ENCODE measurements around the gene SPOCK1. TPM values are rescaled to one million over a fixed set of nuclear protein-coding genes. Genes with fewer than 3 reads are reported as not detected.

Gene SPOCK1
- total and polyA plus RNA-seq, 2 donors (not counting 3 experiments of a cell fraction or from before 2014, with no cell fraction given): 144 to 280 TPM

DNA sequence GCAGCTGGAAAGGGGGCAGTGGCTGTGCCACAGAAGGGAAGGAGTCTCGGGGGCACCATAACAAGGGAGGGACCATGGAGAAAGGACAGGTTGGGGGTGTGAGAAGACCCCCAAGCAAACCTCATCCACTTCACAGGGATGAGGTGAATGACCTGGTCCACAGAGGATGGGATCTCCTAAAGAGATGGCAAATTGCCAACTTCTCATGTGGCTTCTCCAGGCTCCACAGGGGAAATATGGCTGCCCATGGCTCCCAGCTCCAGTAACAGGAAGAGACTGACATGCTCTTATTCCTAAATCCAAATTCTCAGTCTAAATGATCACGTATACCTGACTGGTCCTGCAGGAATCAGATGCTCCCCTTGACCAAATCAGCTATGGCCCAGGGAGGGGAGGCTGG lies 340.4 kb downstream of the SPOCK1 start:
- POLR2A ChIA-PET: no interaction called here
- no peaks in the 10 kb centered on the region for H3K36me3 ChIP-seq (ENCODE audit: control insufficient read depth in 2 of 2, extremely low read depth in 1 of 2, insufficient read depth in 2 of 2, low read length in 2 of 2)
- intact Hi-C loops (cut with micrococcal nuclease) (no loop called here), dilution Hi-C loops (cut with MboI; ENCODE audit: extremely low pct_ligation_motif_present, low sequenced_read_pairs) (no loop called here)
- H2AFZ ChIP-seq (ENCODE audit: low read depth, low read length): no peak overlapping the region
- H3K27ac ChIP-seq (ENCODE audit: insufficient read depth, low read depth, low read length): no peak overlapping the region
- H3K9me1 ChIP-seq (replicated peaks; ENCODE audit: control insufficient read depth, extremely low read depth, insufficient read depth, low read length): no peaks in the 10 kb centered on the region
- TF ChIP-seq, protein P1, sequence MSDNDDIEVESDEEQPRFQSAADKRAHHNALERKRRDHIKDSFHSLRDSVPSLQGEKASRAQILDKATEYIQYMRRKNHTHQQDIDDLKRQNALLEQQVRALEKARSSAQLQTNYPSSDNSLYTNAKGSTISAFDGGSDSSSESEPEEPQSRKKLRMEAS (IDR thresholded peaks at IDR 0.05; ENCODE audit: insufficient read depth, insufficient read length): no peak
- TF ChIP-seq GATA2 (IDR thresholded peaks at IDR 0.05; ENCODE audit: insufficient read depth, insufficient read length, low read depth, low read length) (no peak), MYC (IDR thresholded peaks at IDR 0.05; ENCODE audit: low read depth, low read length) (no peak), EZH2 (IDR thresholded peaks at IDR 0.05; ENCODE audit: borderline replicate concordance, low read depth, low read length, severe bottlenecking) (no peak), FOS (IDR thresholded peaks at IDR 0.05; ENCODE audit: borderline replicate concordance, insufficient read depth, low read length) (no peak), POLR2AphosphoS5 (IDR thresholded peaks at IDR 0.05; ENCODE audit: insufficient read depth, low read depth, low read length) (no peak)
- TF ChIP-seq, protein P2, sequence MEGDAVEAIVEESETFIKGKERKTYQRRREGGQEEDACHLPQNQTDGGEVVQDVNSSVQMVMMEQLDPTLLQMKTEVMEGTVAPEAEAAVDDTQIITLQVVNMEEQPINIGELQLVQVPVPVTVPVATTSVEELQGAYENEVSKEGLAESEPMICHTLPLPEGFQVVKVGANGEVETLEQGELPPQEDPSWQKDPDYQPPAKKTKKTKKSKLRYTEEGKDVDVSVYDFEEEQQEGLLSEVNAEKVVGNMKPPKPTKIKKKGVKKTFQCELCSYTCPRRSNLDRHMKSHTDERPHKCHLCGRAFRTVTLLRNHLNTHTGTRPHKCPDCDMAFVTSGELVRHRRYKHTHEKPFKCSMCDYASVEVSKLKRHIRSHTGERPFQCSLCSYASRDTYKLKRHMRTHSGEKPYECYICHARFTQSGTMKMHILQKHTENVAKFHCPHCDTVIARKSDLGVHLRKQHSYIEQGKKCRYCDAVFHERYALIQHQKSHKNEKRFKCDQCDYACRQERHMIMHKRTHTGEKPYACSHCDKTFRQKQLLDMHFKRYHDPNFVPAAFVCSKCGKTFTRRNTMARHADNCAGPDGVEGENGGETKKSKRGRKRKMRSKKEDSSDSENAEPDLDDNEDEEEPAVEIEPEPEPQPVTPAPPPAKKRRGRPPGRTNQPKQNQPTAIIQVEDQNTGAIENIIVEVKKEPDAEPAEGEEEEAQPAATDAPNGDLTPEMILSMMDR (IDR thresholded peaks at IDR 0.05; ENCODE audit: extremely low read depth in 1 of 2, insufficient read depth in 1 of 2, low read depth in 1 of 2, low read length in 2 of 2): no peak
- H3K4me1 ChIP-seq (ENCODE audit: control insufficient read depth, extremely low read depth, insufficient read depth, low read length): no peaks in the 10 kb centered on the region
- BruUV-seq (replicated peaks): no TSS peak
- no peaks in the 10 kb centered on the region for H4K20me1 ChIP-seq (replicated peaks; ENCODE audit: control insufficient read depth, extremely low read depth, insufficient read depth, low read length)
- no peak overlapping the region for H3K9ac ChIP-seq (replicated peaks; ENCODE audit: extremely low read depth, insufficient read depth, low read length)
- no peaks in the 10 kb centered on the region for H3K27me3 ChIP-seq (ENCODE audit: control insufficient read depth in 2 of 2, insufficient read depth in 2 of 2, low read length in 2 of 2)
- no peaks in the 10 kb centered on the region for H3K9me3 ChIP-seq (replicated peaks; ENCODE audit: control insufficient read depth, insufficient read depth, low read length)
- H3K4me2 ChIP-seq (ENCODE audit: insufficient read depth, low read length): no peak overlapping the region
- no peak for FAIRE-seq
- H3K4me3 ChIP-seq (replicated peaks in 1 of 3; ENCODE audit: insufficient read depth in 1 of 3, low read depth in 1 of 3, low read length in 3 of 3): no peak overlapping the region
- H3K79me2 ChIP-seq (ENCODE audit: control insufficient read depth, insufficient read depth, low read length): peaks cover 2% of the 10 kb centered on the region
- CTCF ChIA-PET: no interaction called here
- no peak for DNase-seq (ENCODE audit: low read depth, low spot score)

Data from endothelial cell of umbilical vein (primary cell).